Pancreas (tissue), 10 donors: ENCODE measurements around the gene KL. TPM values are rescaled to one million over a fixed set of nuclear protein-coding genes. Genes with fewer than 3 reads are reported as not detected.

Experiments used
- ATAC-seq, 4 donors: fragments of 200-7000 bp; cut with Tn5 transposase; one replicate each; pipeline versions ENCODE4 v1.8.0 to v1.9.1; 2020; ENCODE audit warnings: mild to moderate bottlenecking in 4 of 4, moderate library complexity in 4 of 4
- DNase-seq, 6 donors: peaks; one replicate each; pipeline ENCODE4 v3.0.0-alpha.2; 2020
- FAIRE-seq: peaks from 2 replicates; lab custom pipeline; 2012; peaks lifted over from hg19 to GRCh38; lab: Jason Lieb, UNC
- H3K27ac ChIP-seq, 4 donors: fragments of 200-600 bp; sonication (generic); 1 replicate in 3 of 4; 2 replicates in 1 of 4; pipeline versions ENCODE4 v1.5.0 to v1.8.0; 2020
- H3K27me3 ChIP-seq, 4 donors: fragments of 200-600 bp; one replicate each; pipeline ENCODE4 v1.8.0; 2021
- H3K36me3 ChIP-seq, 3 donors: fragments of 200-600 bp; sonication (generic) in 1 of 3; one replicate each; pipeline versions ENCODE4 v1.5.0 to v1.8.0; 2020 to 2021
- H3K4me1 ChIP-seq, 3 donors: fragments of 200-600 bp; one replicate each; pipeline ENCODE4 v1.8.0; 2021
- H3K4me3 ChIP-seq, 4 donors: fragments of 200-600 bp; sonication (generic) in 2 of 4; one replicate each; pipeline versions ENCODE4 v1.5.0 to v1.8.0; 2020 to 2021
- H3K9me3 ChIP-seq, 4 donors: fragments of 200-600 bp; one replicate each; pipeline ENCODE4 v1.8.0; 2021
- CTCF ChIP-seq, 4 donors: fragments of 200-600 bp; sonication (generic) in 3 of 4; IDR thresholded peaks; one replicate each; pipeline versions ENCODE4 v1.5.0 to v1.8.0; 2021; ENCODE audit warnings: antibody characterized with exemption in 4 of 4
- WGBS, 2 donors: extraction: QIAGEN DNeasy Blood & Tissue Kit; methylation state at CpG; one replicate each; pipeline ENCODE4 v1.1.7; 2013; 5-methylcytosine and 5-hydroxymethylcytosine counted together
- intact Hi-C, 3 donors: fragments of 100-400 bp; cut with DNase I; formaldehyde crosslinking; loops; one replicate each; pipeline versions ENCODE4 v1.11.1 to v1.14.2; 2022
- polyA plus RNA-seq, 2 donors: library from polyadenylated mRNA; stranded (reverse); fragments of 200-250 nt; gene quantifications; one replicate each; pipeline ENCODE4 v1.2.3, GENCODE V29; 2013
- total RNA-seq, 6 donors: library from RNA; stranded (reverse); fragmentation: NEBNext Ultra II Directional in 4 of 6; extraction: Animal tissue kit (Norgen Biotek cat#: 25700) in 4 of 6; gene quantifications; one replicate each; pipeline versions ENCODE4 v1.2.1 to v1.2.4, GENCODE V29; 2021 to 2023
- donor health status: healthy with polysubstance abuse.
- donor health status: DM: no; HTN: no; CAD: no; lungs with moderate emphysema.
- donor health status: DM: no; HTN: no; CAD: no.
- donor health status: control.
- donor health status: control.
- donor health status: Bipolar disorder and iron deficiency.
- donor health status: DM: yes; HTN: yes; CAD: no.
- donor health status: DM: no; HTN: no; CAD: no.
- donor health status: DM: no; HTN: no; CAD: no.
- donor health status: DM: yes; HTN: yes; CAD: no.

KL gene
- total and polyA plus RNA-seq, 8 donors, result 0.23 to 2.9 (median 0.86) TPM

GRCh38 chr13:33087790-33088189, 71.6 kb downstream of the KL start:
- H3K4me1 ChIP-seq, result no peaks in the 10 kb centered on the region
- no peaks in the 10 kb centered on the region for H3K9me3 ChIP-seq
- no peak for TF ChIP-seq CTCF (IDR thresholded peaks at IDR 0.05)
- intact Hi-C loops, result no loop called here
- no peak overlapping the region for H3K4me3 ChIP-seq
- no peaks in the 10 kb centered on the region for H3K27me3 ChIP-seq
- no peak for DNase-seq
- WGBS, 2 donors, result 31 to 34% methylated on average over 3 of the region's 3 CpGs
- FAIRE-seq, result no peak
- H3K36me3 ChIP-seq, result no peaks in the 10 kb centered on the region
- no peak overlapping the region for H3K27ac ChIP-seq
- no peak for ATAC-seq

GRCh38 chr13:33089311-33089710, 73.1 kb downstream of the KL start:
- ATAC-seq (no peak), DNase-seq (no peak), FAIRE-seq (no peak)
- Histone ChIP-seq H3K9me3 (no peaks in the 10 kb centered on the region), H3K27me3 (no peaks in the 10 kb centered on the region), H3K4me3 (no peak overlapping the region), H3K4me1 (no peaks in the 10 kb centered on the region), H3K27ac (no peak overlapping the region), H3K36me3 (no peaks in the 10 kb centered on the region)
- intact Hi-C loops, result no loop called here
- TF ChIP-seq CTCF (IDR thresholded peaks at IDR 0.05), result no peak
- WGBS, 2 donors, result 91 to 97% methylated on average over 3 of the region's 3 CpGs

DNA sequence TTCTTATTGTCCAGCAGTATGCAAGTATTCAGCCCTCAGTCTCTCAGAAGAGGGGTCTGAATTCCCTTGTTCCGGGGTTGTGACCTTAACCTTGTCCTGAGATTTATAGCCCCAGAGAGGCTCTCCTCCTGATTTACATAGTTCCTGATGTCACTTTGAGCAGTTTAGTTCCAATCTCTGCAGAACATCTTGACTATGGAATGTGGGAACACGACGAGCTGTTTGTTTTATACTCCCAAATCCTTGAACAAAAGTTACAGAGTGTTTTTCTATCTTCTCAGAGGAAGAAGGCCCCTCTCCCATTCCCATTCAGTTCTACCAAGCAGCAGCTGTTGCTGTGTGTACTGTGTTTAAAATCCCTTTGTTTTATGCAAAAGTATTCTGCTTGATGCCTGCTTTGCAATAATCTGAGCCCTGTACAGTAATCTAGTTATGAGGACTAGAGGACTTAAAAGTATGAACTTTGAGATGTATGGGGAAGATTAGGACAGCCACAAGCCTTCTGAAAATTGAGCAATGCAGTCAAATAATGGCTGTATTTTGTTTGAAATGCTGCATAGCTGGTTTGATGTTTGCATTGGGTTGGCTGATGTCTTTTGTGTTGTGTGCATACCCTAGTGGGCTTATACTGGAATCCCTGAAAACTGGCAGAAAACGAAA, 74.7 kb downstream of the KL start:
- 60 to 63% methylated on average over 4 of the region's 4 CpGs for WGBS, 2 donors
- no peak for TF ChIP-seq CTCF (IDR thresholded peaks at IDR 0.05)
- intact Hi-C loops, result no loop called here
- Histone ChIP-seq H3K9me3 (no peaks in the 10 kb centered on the region), H3K27me3 (no peaks in the 10 kb centered on the region), H3K36me3 (no peaks in the 10 kb centered on the region), H3K4me3 (no peak overlapping the region), H3K4me1 (no peaks in the 10 kb centered on the region), H3K27ac (no peak overlapping the region)
- no peak for FAIRE-seq
- no peak for DNase-seq
- no peak for ATAC-seq

- peak in 1 of 4 donors; percentile 35 for ATAC-seq
- WGBS, 2 donors, result 87 to 96% methylated on average over 5 of the region's 5 CpGs
- no peak for TF ChIP-seq CTCF (IDR thresholded peaks at IDR 0.05)
- Histone ChIP-seq H3K27ac (no peak overlapping the region), H3K4me1 (no peaks in the 10 kb centered on the region), H3K4me3 (no peak overlapping the region), H3K36me3 (no peaks in the 10 kb centered on the region), H3K9me3 (no peaks in the 10 kb centered on the region), H3K27me3 (no peaks in the 10 kb centered on the region)
- no peak for DNase-seq
- FAIRE-seq, result no peak
- intact Hi-C loops, result no loop called here
Observed at GRCh38 chr13:33091415-33091774, 75.2 kb downstream of the KL start.
